Breast epithelium (tissue), 4 donors: ENCODE data around the gene FMNL2. TPM values are rescaled to one million over a fixed set of nuclear protein-coding genes. Genes with fewer than 3 reads are reported as not detected.
A peak's percentile ranks its signal among the peaks of the same experiment; 100 is the strongest.

ENCODE experiments used
- DNase-seq, 2 donors: peaks; one replicate each; pipeline ENCODE4 v3.0.0-alpha.2; 2019; ENCODE audit warnings: low spot score in 2 of 2
- H3K27ac ChIP-seq, 2 donors: fragments of 200-600 bp; sonication (generic) in 1 of 2; one replicate each; pipeline ENCODE4 v1.5.1; 2016 to 2019; ENCODE audit warnings: mild to moderate bottlenecking in 1 of 2
- H3K27me3 ChIP-seq, 2 donors: fragments of 200-600 bp; sonication (generic) in 1 of 2; one replicate each; pipeline versions ENCODE4 v1.5.1 to v1.6.0; 2017 to 2019; ENCODE audit warnings: control low read depth in 1 of 2, mild to moderate bottlenecking in 1 of 2
- H3K36me3 ChIP-seq: fragments of 200-600 bp; one replicate; pipeline ENCODE4 v1.5.1; 2019
- H3K4me1 ChIP-seq, 2 donors: fragments of 200-600 bp; sonication (generic); one replicate each; pipeline ENCODE4 v1.5.1; 2016 to 2019; ENCODE audit warnings: control low read depth in 1 of 2
- H3K4me3 ChIP-seq, 3 donors: fragments of 200-600 bp; sonication (generic); 1 replicate in 2 of 3; 2 replicates in 1 of 3; pipeline ENCODE4 v1.5.1; 2016 to 2019; ENCODE audit warnings: mild to moderate bottlenecking in 3 of 3, moderate library complexity in 2 of 3
- H3K9me3 ChIP-seq, 2 donors: fragments of 200-600 bp; sonication (generic) in 1 of 2; one replicate each; pipeline ENCODE4 v1.5.1; 2016 to 2019; ENCODE audit warnings: control low read depth in 1 of 2
- CTCF ChIP-seq, 3 donors: fragments of 450-650 bp; IDR thresholded peaks; one replicate each; pipeline ENCODE4 v1.5.1; 2016 to 2017; ENCODE audit warnings: antibody characterized with exemption in 3 of 3, mild to moderate bottlenecking in 3 of 3, moderate library complexity in 3 of 3
- POLR2A ChIP-seq: fragments of 450-650 bp; IDR thresholded peaks from one replicate; pipeline ENCODE4 v1.6.1; 2016; ENCODE audit warnings: antibody characterized with exemption, mild to moderate bottlenecking, moderate library complexity
- POLR2AphosphoS5 ChIP-seq, 3 donors: sonication (generic); formaldehyde crosslinking; IDR thresholded peaks; one replicate each; pipeline ENCODE4 v1.6.1; 2017; ENCODE audit warnings: antibody characterized with exemption in 3 of 3
- intact Hi-C: fragments of 100-400 bp; cut with DNase I; formaldehyde crosslinking; loops from one replicate; pipeline ENCODE4 v1.15.1; 2023; ENCODE audit warnings: low total_unique reads
- total RNA-seq, 3 donors: library from RNA; depleted of rRNA; stranded (reverse); fragments of >200 nt; gene quantifications; one replicate each; pipeline ENCODE4 v1.1.0, GENCODE V29; 2016

The FMNL2 gene
- total RNA-seq, 3 donors from 2014 or later = 36.1 to 78.1 (median 40.0) TPM

- intact Hi-C loops = no loop called here
- Histone ChIP-seq H3K9me3 (no peaks in the 10 kb centered on the region), H3K36me3 (no peaks in the 10 kb centered on the region), H3K4me1 (no peaks in the 10 kb centered on the region), H3K4me3 (no peak overlapping the region), H3K27ac (no peak overlapping the region), H3K27me3 (no peaks in the 10 kb centered on the region)
- TF ChIP-seq POLR2AphosphoS5 (IDR thresholded peaks at IDR 0.05) (no peak), POLR2A (no peak), CTCF (IDR thresholded peaks at IDR 0.05) (no peak)
- DNase-seq = no peak
Measured at GRCh38 chr2:152419944-152420343, 85.0 kb downstream of the FMNL2 start.

- Histone ChIP-seq H3K27ac (no peak overlapping the region), H3K4me1 (no peaks in the 10 kb centered on the region), H3K27me3 (no peaks in the 10 kb centered on the region), H3K36me3 (no peaks in the 10 kb centered on the region), H3K4me3 (no peak overlapping the region), H3K9me3 (no peaks in the 10 kb centered on the region)
- intact Hi-C loops = no loop called here
- DNase-seq = no peak
- TF ChIP-seq POLR2A (no peak), POLR2AphosphoS5 (IDR thresholded peaks at IDR 0.05) (no peak), CTCF (IDR thresholded peaks at IDR 0.05) (no peak)
Measured at GRCh38 chr2:152420363-152420762, 85.4 kb downstream of the FMNL2 start.

- Histone ChIP-seq H3K4me3 (no peak overlapping the region), H3K36me3 (no peaks in the 10 kb centered on the region), H3K27ac (peak overlapping the region in 1 of 2 donors; percentile 73), H3K27me3 (no peaks in the 10 kb centered on the region), H3K4me1 (no peaks in the 10 kb centered on the region), H3K9me3 (no peaks in the 10 kb centered on the region)
- no peak for TF ChIP-seq CTCF (IDR thresholded peaks at IDR 0.05)
- no peak for TF ChIP-seq POLR2A
- no peak for TF ChIP-seq POLR2AphosphoS5 (IDR thresholded peaks at IDR 0.05)
- intact Hi-C loops = no loop called here
- DNase-seq = no peak
Measured at GRCh38 chr2:152420936-152421335, 86.0 kb downstream of the FMNL2 start.

DNA sequence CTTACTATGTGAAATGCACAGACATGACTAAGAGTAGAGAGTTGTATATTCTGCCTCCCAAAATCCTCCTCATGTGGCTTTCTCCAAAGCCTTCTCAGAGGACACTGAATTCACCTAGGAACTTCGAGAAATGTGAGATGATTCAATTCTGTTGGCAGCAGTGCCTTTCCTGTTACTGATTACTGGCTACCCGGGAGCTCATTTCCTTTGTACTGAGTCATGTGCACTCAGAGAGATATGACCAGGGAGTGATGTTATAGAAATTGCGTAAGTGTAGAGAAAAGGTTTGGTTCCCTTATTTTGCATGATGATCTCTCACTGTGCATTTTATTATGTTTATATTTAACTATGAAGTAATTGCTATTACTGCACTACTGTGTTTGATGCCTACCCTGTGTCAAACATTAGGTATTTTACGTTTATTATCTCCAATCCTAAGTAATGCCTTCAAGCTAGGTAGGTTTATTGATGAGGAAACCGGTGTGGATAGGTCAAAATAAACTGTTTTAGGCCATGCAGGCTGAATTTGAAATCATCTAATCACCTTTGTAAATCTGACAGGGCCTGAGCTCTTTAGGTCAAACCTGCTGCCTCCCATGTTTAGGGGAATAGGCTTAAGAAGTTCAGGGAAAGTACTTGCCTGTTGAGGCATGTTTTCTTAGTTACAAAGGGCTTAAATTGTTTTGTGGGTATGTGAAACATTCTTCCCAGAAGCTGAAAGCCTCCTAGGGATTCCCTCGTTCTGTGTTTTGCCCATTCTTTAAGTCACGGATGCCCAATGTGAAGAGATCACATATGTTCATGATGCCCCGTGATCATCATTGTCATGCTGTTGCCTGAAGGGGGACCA, 86.8 kb downstream of the FMNL2 start:
- Histone ChIP-seq H3K36me3 (no peaks in the 10 kb centered on the region), H3K27ac (peak overlapping the region; percentile 29 to 73), H3K27me3 (no peaks in the 10 kb centered on the region), H3K4me3 (no peak overlapping the region), H3K9me3 (no peaks in the 10 kb centered on the region), H3K4me1 (no peaks in the 10 kb centered on the region)
- TF ChIP-seq POLR2AphosphoS5 (IDR thresholded peaks at IDR 0.05) (peak in 2 of 3 donors; percentile 19 to 45), CTCF (IDR thresholded peaks at IDR 0.05) (no peak), POLR2A (no peak)
- no peak for DNase-seq
- intact Hi-C loops = no loop called here

GRCh38 chr2:152423684-152424083, 88.7 kb downstream of the FMNL2 start:
- no peaks in the 10 kb centered on the region for H3K36me3 ChIP-seq
- no peak for TF ChIP-seq POLR2A
- no peak for TF ChIP-seq POLR2AphosphoS5 (IDR thresholded peaks at IDR 0.05)
- TF ChIP-seq CTCF (IDR thresholded peaks at IDR 0.05) = no peak
- no peak for DNase-seq
- intact Hi-C loops = no loop called here
- H3K4me1 ChIP-seq = no peaks in the 10 kb centered on the region
- no peaks in the 10 kb centered on the region for H3K9me3 ChIP-seq
- H3K27ac ChIP-seq = no peak overlapping the region
- no peaks in the 10 kb centered on the region for H3K27me3 ChIP-seq
- no peak overlapping the region for H3K4me3 ChIP-seq
